Upper lobe of left lung (tissue), 6 donors: ENCODE data around the gene CDK6. TPM values are rescaled to one million over a fixed set of nuclear protein-coding genes. Genes with fewer than 3 reads are reported as not detected.

Experiments used
- ATAC-seq, 2 donors: fragments of 200-7000 bp; cut with Tn5 transposase; one replicate each; pipeline ENCODE4 v1.9.1; 2022; ENCODE audit warnings: mild to moderate bottlenecking in 2 of 2, moderate library complexity in 2 of 2; ENCODE audit not compliant: low FRiP score in 2 of 2
- DNase-seq, 2 donors: peaks; one replicate each; pipeline ENCODE4 v3.0.0-alpha.2; 2019 to 2020
- H3K27ac ChIP-seq, 4 donors: fragments of 200-600 bp; sonication (generic); one replicate each; pipeline ENCODE4 v1.5.1; 2016 to 2019
- H3K27me3 ChIP-seq, 4 donors: fragments of 200-600 bp; sonication (generic); one replicate each; pipeline ENCODE4 v1.5.1; 2017 to 2019
- H3K36me3 ChIP-seq, 4 donors: fragments of 200-600 bp; sonication (generic); one replicate each; pipeline ENCODE4 v1.5.1; 2016 to 2019
- H3K4me1 ChIP-seq, 4 donors: fragments of 200-600 bp; sonication (generic); one replicate each; pipeline ENCODE4 v1.5.1; 2018 to 2019
- H3K4me3 ChIP-seq, 4 donors: fragments of 200-600 bp; sonication (generic); one replicate each; pipeline ENCODE4 v1.5.1; 2017 to 2019; ENCODE audit warnings: mild to moderate bottlenecking in 2 of 4, moderate library complexity in 1 of 4
- H3K9me3 ChIP-seq, 4 donors: fragments of 200-600 bp; sonication (generic); one replicate each; pipeline ENCODE4 v1.5.1; 2018 to 2019
- EP300 ChIP-seq, 4 donors: sonication (generic); formaldehyde crosslinking; IDR thresholded peaks; one replicate each; pipeline ENCODE4 v1.5.1; 2017; ENCODE audit warnings: antibody characterized with exemption in 4 of 4, control low read depth in 2 of 4
- POLR2A ChIP-seq, 4 donors: fragments of 450-650 bp; IDR thresholded peaks; one replicate each; pipeline ENCODE4 v1.5.1; 2016 to 2017; ENCODE audit warnings: antibody characterized with exemption in 4 of 4, mild to moderate bottlenecking in 2 of 4
- POLR2AphosphoS5 ChIP-seq, 2 donors: sonication (generic); formaldehyde crosslinking; IDR thresholded peaks; one replicate each; pipeline ENCODE4 v1.5.1; 2017; ENCODE audit warnings: antibody characterized with exemption in 2 of 2
- WGBS, 2 donors: methylation state at CpG; one replicate each; pipeline ENCODE4 v1.1.5; 2017 to 2018; 5-methylcytosine and 5-hydroxymethylcytosine counted together
- total RNA-seq, 6 donors: library from RNA; depleted of rRNA in 4 of 6; stranded (reverse); fragments of >200 nt in 4 of 6; gene quantifications; one replicate each; pipeline versions ENCODE4 v1.1.0 to v1.2.1, GENCODE V29; 2016 to 2021
- TF ChIP-seq, protein P1 (sequence below), 6 experiments: fragments of 450-650 bp in 4 of 6; fragments of 200-600 bp in 2 of 6; sonication (generic) in 2 of 6; IDR thresholded peaks; one replicate each; pipeline ENCODE4 v1.5.1; 2016 to 2019; ENCODE audit warnings: antibody characterized with exemption in 6 of 6
- donor health status: DM: no; HTN: no; CAD: no; lungs with moderate emphysema.
- donor health status: DM: no; HTN: yes; CAD: no; lungs with severe emphysema.

CDK6 gene
- total RNA-seq, 6 donors from 2014 or later, result 15.7 to 26.9 (median 19.9) TPM

DNA sequence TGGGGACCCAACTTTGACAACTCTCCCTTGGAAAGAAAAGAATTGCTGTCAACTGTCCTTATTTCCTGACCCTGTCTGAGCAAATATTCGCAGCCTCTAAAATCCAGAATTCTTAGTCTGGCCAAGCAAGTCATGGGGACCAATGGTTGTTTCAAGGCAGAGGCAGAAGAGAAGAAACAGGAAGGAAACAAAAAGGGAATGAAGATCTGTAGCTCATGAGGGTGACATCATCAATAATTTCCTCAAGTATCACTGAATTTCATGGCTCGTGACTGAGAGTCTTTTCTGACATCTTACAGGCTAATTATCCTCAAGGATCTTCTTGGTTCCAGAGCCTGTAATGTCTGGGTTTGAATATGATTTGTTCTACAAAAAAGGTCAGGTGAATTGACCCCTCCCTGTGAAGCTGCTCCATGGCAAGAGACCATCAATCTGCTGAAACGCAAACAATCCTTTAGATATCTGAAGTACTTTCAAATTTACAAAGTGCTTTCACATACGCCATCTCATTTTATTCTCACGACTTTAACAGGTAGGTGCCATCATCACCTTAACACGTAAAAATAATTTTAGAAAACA, 5.8 kb downstream of the CDK6 start:
- TF ChIP-seq POLR2AphosphoS5 (IDR thresholded peaks at IDR 0.05), result no peak
- TF ChIP-seq, protein P1, sequence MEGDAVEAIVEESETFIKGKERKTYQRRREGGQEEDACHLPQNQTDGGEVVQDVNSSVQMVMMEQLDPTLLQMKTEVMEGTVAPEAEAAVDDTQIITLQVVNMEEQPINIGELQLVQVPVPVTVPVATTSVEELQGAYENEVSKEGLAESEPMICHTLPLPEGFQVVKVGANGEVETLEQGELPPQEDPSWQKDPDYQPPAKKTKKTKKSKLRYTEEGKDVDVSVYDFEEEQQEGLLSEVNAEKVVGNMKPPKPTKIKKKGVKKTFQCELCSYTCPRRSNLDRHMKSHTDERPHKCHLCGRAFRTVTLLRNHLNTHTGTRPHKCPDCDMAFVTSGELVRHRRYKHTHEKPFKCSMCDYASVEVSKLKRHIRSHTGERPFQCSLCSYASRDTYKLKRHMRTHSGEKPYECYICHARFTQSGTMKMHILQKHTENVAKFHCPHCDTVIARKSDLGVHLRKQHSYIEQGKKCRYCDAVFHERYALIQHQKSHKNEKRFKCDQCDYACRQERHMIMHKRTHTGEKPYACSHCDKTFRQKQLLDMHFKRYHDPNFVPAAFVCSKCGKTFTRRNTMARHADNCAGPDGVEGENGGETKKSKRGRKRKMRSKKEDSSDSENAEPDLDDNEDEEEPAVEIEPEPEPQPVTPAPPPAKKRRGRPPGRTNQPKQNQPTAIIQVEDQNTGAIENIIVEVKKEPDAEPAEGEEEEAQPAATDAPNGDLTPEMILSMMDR (IDR thresholded peaks at IDR 0.05), result no peak
- no peak for TF ChIP-seq POLR2A (IDR thresholded peaks at IDR 0.05)
- TF ChIP-seq EP300 (IDR thresholded peaks at IDR 0.05), result no peak
- DNase-seq (no peak), ATAC-seq (no peak)
- no peak overlapping the region for H3K27ac ChIP-seq
- H3K4me3 ChIP-seq, result no peak overlapping the region
- H3K27me3 ChIP-seq, result no peaks in the 10 kb centered on the region
- H3K9me3 ChIP-seq, result no peaks in the 10 kb centered on the region
- WGBS, 2 donors, result 39 to 56% methylated on average over 6 of the region's 6 CpGs
- H3K36me3 ChIP-seq, result no peaks in the 10 kb centered on the region
- peaks cover 17 to 46% (median 30%) of the 10 kb centered on the region in 4 donors for H3K4me1 ChIP-seq

DNA sequence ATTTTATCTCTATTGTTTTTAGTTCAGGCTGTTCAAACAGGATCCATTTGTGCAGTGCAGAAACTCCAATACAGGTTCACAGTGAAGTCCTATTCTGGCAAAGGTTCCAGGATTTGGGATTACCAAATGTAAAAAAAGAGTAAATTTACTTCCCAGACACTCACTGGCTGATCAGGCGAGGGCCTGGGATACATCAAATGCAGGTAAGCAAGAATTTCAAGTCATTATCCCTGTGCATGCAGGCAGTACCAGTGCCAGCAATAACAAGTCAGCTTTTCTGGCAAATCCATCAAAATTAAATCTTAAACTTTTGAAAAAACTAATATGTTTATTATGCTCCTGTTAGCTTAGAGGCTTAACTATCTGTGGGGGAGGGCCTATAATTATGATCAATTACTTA, 6.3 kb downstream of the CDK6 start:
- H3K36me3 ChIP-seq, result no peaks in the 10 kb centered on the region
- 83 to 94% methylated on average over 1 of the region's 1 CpG for WGBS, 2 donors
- no peak overlapping the region for H3K4me3 ChIP-seq
- TF ChIP-seq POLR2A (IDR thresholded peaks at IDR 0.05) (no peak), POLR2AphosphoS5 (IDR thresholded peaks at IDR 0.05) (no peak), EP300 (IDR thresholded peaks at IDR 0.05) (no peak)
- TF ChIP-seq, protein P1 (IDR thresholded peaks at IDR 0.05), result no peak
- H3K4me1 ChIP-seq, result peaks cover 17 to 48% (median 30%) of the 10 kb centered on the region in 4 donors
- no peaks in the 10 kb centered on the region for H3K9me3 ChIP-seq
- no peak overlapping the region for H3K27ac ChIP-seq
- no peaks in the 10 kb centered on the region for H3K27me3 ChIP-seq
- no peak for DNase-seq
- no peak for ATAC-seq

DNA sequence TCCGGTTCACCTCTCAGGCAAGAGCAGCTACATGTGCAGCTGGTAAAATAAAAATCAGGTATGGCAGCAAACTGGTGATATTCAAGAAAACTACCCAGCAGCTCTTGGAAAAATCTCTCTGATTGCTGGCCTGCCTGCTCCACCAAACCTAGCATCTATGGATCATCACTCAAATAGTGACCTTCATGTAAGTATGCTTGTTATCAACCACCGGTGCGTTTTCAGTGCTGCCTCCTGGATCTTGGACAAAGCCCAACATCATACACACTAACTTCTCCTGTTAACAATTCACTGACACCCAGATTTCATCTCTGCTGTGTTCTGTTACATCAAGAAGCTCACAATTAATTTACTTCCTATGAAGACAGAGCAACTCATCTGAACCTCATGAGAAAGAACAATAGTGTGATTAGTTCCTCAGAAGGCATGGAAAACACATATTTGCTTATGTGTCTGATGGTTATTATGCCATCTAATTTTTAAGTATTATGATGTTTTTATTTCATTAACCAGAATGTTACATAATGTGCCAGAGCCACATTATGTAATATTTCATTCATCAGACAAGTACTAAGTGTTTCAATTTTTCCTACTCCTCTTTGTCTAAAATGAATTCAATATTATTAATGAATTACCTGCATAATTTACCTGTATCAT, 8.8 kb downstream of the CDK6 start:
- DNase-seq, result no peak
- Histone ChIP-seq H3K4me1 (peaks cover 17 to 43% (median 30%) of the 10 kb centered on the region in 4 donors), H3K27ac (no peak overlapping the region), H3K36me3 (no peaks in the 10 kb centered on the region), H3K27me3 (no peaks in the 10 kb centered on the region), H3K4me3 (no peak overlapping the region), H3K9me3 (no peaks in the 10 kb centered on the region)
- 37 to 39% methylated on average over 3 of the region's 3 CpGs for WGBS, 2 donors
- no peak for ATAC-seq
- no peak for TF ChIP-seq POLR2A (IDR thresholded peaks at IDR 0.05)
- TF ChIP-seq POLR2AphosphoS5 (IDR thresholded peaks at IDR 0.05), result no peak
- no peak for TF ChIP-seq EP300 (IDR thresholded peaks at IDR 0.05)
- TF ChIP-seq, protein P1 (IDR thresholded peaks at IDR 0.05), result no peak

DNA sequence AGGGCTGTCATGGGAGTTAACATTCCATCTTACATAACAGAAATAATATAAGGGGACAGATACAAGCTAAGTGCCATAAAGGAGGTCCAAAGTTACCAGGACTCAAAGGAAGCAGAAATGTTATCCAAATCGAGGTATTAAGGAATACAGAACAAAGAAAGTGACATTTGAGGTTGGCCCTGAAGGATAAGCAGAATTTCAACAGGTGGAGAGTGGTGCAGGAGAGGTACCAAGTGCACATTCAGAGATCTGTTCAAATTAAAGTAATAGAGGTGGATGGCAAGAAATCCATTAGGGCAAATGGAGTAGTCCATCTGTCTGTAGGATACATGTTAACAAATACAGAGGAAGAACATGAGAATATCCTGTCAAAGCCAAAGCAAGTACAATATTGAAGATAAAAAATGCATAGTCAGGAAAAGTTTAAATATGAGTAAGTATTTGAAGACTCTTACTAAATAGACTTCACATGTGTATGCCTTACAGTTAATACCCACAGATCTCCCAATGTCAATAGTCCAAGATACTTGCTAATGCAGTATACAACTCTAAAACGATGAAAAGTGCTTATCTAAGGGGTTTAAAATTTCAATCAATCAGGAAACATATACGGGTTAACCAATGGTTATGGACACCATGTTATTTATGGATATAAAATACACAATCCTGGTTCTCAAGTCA, 10.0 kb downstream of the CDK6 start:
- ATAC-seq, result no peak
- Histone ChIP-seq H3K27ac (no peak overlapping the region), H3K4me3 (no peak overlapping the region), H3K9me3 (no peaks in the 10 kb centered on the region), H3K4me1 (peaks cover 11 to 31% (median 20%) of the 10 kb centered on the region in 4 donors), H3K36me3 (no peaks in the 10 kb centered on the region), H3K27me3 (no peaks in the 10 kb centered on the region)
- DNase-seq, result no peak
- TF ChIP-seq POLR2AphosphoS5 (IDR thresholded peaks at IDR 0.05), result no peak
- no peak for TF ChIP-seq EP300 (IDR thresholded peaks at IDR 0.05)
- no peak for TF ChIP-seq POLR2A (IDR thresholded peaks at IDR 0.05)
- TF ChIP-seq, protein P1 (IDR thresholded peaks at IDR 0.05), result no peak
- 57 to 59% methylated on average over 3 of the region's 3 CpGs for WGBS, 2 donors
